Measurements from ENCODE around the gene PIMREG.
A peak's percentile ranks its signal among the peaks of the same experiment; 100 is the strongest.

The PIMREG gene

DNA sequence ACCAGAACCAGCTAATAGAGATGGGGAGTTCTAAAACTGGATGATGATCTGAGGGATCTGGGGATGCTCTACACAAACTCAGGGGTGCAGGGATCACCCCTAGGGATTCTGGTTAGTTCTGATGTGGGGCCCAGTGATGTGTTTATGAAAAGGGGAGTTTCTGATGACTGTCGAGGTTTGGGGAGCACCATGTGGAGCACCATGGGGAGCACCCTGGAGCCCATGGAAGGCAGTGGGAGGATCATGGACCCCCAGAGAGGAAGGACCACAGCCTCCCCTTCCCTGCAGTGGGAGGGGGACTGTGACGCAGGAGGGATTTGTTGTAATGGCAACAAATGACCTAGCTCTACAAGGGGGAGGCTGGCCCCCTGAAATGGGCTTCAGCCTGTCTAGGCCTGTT, 18.4 kb downstream of the PIMREG start:
- DNase-seq, result no peak

DNA sequence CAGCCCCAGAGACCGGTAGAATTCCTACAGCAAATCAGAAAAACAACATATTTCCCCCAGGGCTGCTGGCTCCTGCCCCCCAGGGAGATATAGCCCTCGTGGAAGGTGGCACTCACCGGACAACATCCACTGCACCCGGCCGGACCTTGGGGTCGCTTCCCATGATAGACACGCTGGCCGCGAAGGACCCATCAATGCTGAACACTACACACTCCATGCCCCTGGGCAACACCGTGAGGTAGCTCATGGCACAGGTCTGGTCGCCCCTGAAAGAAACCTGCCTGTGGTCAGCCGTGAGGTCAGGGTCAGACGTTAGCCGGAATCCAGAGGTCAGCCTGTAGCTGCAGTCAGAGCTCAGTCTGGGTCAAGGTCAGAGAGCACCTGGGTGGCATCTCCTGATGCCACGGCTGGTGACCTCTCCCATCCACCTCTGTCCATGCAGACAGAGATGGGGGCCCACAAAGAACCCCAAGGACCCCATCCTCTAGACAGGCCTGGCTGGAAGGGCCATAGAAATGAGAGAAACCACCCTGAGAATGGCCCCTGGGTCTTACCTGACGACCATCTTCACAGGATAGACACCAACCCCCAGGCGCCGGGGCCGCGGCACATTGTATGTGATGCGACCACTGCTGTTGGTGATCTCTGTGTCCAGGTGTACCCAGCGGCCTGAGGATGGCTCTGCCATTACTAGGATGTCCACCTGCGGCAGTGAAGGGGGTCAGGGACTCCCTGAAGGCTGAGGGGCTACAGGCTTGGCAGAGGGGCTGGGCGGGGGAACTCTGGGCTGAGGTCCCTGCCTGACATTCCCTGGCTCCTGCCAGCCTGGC, 19.6 kb downstream of the PIMREG start:
- DNase-seq, result no peak

DNA sequence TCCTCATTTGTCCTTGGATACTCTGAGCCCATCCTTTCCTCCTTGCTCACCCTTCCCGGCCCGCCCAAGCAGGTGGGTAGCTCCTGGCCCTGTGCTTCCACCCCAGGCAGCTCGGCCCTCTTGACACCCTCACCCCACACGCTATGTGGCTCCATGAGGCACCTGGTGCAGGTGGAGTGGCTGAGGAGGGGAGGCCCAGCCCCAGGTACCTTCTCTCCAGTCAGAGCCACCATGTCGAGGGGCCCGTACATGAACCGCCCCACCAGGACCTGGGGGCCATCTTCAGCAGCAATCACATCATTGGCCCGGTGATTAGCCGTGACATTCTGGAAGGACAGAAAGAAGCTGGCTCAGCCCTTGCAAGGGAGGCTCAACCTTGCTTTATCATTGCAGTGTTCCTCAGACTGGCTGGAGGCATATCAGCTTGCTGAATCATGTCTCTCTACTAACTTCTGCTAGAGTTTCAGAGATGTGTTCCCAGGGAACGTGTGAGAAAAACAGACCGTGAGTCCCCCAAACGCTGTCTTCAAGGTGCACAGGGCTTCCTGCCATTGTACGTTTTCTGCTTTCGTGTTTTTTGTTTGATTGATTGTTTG, 20.3 kb downstream of the PIMREG start:
- DNase-seq, result no peak

DNA sequence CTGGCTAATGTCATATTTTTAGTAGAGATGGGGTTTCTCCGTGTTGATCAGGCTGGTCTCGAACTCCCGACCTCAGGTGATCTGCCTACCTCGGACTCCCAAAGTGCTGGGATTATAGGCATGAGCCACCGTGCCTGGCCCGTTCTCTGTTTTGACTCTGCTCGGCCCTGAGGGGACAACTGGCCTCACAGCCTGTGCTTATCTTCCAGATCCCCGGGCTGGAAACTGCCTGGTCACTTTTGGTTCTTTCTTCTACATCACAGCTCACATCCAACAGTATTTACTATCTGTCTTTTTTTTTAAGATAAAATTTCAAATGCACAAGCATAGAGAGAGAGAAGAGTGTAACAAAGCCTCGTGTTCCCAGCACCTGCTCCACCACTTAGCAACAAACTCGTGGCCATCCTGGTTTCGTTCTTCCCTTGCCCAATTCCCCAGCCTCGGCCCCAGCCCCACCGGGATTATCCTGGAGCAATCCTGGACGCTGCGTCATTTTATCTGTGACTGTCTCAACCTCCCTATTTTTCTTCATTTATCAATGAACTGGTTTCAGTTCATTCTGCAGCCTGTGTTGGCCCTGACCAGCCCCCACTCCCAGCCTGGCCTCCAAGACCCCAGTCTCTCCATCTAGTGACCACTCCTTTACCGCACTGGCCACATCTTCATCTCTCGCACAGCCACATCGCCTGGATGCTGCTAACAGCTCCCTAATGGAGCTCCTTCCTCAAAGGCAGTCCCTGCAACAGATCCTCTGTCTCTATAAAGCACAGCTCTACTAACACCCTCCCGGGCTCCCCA, 21.1 kb downstream of the PIMREG start:
- DNase-seq, result no peak

DNA sequence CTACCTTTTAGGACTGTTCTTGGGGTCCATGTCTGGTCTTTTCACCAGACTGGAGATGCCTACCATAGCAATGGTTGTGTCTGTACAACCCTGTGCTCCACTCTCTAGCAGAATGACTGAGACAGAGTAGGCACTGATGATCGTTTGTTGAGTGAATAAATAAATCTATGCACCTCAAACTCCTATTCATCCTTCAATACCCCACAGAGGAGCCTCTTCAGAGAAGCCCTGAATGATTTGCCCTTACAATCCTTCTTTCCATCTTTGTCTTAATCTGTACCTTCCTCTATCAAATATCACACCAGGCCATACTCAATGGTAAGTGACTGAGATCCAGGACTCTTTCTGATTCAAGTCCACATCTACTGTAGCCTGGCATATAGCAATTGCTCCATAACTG, 23.3 kb downstream of the PIMREG start:
- DNase-seq, result no peak

DNA sequence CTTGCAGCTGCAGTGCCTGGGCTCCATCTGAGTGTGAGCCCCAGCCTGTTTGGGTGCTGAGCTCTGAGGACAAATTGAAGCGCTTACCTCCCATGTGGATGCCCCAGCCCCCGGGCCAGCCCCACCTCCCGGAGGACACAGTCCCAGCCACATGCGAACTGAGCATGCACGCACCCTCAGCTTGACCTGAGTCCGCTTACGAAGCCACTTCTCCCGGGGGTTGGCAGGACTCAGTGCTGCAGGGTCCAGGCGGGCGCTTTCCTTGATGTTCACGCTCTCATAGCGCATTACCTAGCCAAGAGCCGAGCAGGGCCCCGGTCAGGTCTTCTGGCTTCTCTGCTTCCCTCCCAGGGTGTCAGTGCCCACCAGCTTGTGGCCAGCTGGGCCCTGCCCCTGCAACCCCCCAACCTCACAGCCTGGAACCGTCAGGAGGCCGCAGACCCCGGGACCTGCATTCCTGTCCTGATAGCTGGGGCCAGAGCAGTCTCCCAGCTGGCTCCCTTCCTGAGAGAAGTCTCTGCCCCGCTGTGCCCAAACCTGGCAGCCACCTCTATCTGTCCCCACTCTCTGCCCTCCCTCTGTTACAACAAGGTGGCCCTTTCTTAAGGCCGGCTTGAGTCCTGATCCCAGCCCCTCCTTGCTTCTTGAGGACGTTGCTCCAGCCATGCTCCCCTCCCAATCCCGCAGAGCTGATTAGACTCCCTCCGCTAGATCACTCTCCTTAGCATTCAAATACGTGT, 24.0 kb downstream of the PIMREG start:
- no peak for DNase-seq

DNA sequence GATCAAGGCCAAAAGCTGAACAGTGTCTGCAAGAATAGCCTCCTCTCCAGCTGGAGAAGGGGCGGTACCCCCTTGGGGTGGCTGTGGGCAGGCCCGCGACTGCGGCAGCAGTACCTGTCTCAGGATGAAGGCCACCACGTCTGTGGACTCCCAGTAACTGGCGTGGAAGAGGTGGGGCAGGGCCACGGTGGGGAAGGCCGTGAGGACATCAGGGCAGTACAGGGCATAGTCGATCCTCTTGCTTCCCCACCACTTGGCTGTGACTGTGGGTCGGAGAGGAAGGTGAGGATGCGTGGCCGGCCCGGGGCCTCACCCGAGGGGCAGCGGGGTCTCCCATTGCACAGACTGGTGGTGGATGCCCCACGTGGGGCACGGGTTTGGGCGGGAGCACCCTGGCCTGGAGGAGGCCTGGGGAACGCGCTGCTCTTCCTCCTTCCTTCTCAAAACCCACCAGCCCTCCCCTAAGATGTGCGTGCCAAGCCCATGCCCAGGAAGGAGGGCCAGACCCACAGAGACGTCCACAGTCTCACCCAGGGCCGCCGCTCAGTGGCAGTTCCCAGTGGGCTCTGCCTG, 26.0 kb downstream of the PIMREG start:
- DNase-seq, result no peak

DNA sequence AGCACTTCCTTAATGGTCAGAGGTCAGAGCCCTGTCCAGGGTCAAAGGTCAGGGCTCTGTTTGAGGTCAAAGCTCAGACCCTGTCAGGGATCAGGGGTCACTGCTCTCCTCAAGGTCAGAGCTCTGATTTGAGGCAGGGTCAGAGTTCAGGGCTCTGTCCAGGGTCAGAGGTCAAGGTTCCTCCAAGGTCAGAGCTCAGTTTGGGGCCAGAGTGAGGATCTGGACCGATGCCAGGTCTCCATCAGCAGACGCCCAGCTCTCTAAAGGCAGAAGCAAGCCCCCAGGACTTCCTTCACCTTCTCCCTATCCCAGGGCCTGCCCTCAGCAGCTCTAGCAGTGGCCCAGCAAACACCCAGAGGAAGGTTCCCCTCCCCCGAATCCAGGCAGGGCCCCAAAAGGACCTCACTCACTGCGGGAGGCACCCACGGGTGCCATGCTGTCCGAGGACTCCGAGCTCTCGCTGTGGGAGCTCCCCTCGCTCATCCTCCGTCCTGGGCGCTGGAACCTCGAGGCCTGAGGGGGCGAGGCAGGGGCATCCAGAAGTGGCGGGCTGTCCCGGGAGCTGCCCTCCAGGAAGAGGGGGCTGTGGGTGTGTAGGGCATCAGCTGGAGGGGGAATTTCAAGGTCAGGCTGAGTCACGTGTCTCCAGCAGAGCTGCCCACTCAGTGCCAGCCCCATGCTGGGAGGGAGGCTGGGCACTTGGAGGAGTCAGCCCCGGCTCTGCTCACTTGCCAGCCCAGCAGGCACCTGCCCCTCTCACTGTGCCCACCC, 26.7 kb downstream of the PIMREG start:
- DNase-seq, result no peak

DNA sequence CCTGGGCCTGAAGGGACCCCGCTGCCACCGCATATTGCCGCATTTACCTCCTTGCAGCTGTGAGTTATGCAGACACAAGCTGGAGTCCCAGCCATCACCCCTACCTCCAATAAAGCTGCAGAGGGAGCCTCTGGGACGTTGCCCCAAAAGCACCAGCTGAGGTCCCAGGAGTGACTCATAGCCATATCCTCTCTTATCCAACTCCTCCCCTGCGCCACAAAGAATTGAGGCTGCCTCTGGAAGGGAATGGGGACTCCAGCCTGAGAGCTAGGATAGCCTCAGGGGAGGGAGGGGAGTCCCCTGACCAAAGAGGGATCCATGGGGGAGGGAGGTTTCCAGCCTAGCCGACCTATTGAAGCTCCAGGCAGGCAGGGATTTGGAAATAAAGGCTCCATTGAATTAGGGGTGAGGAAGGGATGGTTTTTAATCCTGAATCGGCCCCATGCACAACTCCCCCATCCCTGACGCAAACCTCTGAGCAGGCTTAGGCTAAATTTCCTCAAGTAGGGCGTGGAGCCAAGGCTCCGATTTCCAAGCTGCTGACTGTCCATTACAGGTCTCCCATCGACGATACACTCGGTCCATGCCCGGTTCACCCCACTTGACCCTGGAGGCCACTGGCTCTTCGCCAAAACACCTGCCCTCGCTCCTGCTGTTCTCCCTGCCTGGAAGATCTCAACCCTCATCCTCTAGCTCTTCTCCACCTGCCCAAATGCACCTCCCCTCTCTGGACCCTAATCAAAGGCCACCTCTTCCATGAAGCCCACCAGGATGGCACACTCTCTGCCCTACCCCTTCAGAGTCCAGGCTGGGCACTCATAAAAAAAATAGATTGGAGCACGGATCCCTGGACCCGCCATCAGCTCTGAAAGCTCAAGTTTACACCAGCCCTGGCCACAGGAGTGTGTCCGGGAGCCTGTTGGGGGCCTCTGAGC, 27.5 kb downstream of the PIMREG start:
- DNase-seq, result peak; percentile 79

DNA sequence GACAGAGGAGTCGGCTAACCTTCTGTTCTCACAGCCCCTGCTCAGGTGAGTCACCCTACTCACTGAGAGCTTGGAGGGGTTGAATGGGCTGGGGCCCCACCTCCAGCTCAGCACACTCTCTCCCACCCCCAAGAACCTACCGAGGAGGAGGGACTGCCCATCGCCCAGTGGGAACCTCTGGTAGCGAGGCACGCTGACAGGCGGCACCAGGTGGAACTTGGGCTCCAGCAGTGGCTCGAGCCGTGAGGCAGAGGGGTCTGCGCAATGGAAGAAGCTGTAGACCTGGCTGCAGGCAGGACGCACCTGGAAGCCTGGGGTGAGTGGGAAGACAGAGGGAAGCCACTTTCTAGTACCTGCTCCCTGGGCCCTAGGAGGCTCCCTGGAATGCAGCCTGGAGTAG, 28.3 kb downstream of the PIMREG start:
- DNase-seq, result no peak

DNA sequence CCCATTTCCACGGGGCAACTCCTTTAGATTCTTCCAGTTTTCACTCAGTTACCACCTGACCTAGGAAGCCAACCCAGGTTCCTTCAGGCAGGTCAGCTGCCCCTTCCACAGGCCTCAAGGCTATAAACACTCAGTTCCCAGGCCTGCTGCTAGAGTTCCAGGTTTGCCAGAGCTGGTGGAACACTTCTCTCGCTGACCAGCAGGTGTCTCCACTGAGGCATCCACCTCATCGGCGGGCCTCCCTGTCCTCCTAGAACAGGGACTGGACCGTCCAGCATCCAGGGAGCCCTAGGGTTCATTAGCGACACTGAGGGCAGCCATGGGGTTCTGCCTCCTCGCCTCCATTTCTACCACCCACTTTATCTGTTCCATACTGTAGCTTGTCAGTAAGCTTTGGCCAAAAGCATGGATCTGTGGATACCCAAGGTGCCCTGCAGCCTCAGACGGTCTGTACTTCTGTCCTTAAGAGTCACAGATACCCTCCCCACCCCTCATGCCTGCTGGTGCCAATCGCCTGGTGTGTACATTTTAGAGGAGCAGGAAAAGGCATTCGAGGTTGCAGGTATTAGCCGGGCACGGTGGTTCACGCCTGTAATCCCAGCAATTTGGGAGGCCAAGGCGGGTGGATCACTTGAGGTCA, 29.0 kb downstream of the PIMREG start:
- DNase-seq, result peak; percentile 70

DNA sequence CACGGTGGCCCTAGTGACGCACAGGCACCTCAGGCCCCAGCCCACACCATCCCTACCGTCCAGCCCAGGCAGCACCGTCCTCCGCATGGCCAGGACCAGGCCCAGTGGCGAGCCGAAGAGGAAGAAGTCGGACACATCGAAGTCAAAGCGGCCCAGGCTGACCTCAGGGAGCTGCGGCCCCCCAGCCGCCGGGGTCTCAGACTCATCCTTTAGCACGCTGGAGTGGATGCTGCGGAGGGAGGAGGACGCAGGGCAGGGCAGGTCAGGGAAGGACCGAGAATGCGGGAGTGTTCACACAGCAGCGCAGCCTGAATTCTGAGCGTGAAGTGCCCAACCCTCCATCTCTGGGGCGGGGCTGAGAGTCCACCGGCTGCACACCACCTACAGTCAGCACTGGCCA, 30.1 kb downstream of the PIMREG start:
- no peak for DNase-seq

DNA sequence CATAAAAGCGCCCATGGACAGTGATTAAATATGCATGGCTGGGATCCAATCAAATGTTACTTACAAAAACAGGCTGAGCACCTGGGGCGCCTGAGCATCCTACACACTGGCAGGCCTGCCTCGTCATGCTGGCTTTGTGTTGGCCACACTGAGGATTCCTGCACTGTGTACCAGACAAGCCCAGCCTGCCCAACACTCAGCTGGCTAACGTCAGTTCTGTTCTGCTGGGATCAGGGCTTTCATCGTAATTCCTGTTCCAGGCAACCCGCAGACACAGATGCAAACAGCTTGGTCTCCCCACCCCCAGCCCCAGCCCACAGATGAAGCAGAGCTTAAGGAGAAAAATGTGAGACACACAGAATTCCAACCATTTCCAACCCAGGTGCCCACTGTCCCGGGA, 30.7 kb downstream of the PIMREG start:
- no peak for DNase-seq

DNA sequence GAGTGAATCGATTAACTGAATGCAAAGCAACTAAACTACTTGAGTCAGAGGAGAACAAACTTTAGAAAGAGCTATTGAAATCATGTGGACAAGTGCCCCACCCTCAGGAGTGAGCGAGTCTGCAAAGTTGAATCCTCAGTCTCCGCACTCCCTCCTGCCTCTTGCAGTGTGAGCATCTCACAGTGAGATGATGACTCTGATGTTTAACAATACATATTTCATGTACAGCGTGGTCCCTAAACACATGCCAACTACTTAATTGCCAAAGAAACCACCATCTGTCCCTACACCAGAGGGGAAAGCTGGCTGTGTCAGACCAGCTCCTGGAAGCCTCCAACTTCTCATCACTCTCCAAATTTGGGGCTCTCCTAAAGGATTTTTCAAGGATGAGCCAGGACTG, 31.2 kb downstream of the PIMREG start:
- DNase-seq, result no peak

DNA sequence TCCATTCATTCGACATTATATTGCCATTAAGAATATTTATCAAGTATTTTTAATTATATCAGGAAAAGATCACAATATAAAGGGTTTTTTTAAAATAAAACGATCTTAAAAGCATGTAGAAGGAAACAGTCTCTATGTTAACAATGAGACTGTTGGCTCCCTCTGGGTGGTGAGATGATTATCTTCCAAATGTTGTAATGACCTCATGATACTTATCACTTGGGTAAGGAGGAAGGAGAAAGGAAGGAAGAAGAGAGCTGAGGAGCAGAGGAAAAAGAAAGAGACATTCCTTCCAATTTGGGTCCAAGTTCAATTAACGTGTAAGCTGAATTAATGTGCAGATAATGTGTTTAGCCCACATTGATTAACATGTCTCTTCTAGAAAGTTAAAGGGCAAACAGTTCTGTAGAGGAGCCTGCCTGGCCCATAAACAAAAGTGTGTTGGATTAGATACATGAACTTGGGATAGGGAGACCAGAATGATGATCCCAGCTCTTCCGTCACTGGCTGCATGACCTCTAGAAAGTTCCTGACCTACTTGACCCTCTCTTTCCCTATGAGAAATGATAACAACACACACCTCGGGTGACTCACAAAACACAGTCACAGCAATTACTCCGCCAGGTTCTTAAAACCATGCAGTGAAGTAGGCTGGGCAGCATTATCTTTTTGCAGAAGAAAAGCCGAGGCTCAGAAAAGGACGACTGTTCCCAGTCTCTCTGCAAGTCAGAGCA, 32.0 kb downstream of the PIMREG start:
- DNase-seq, result no peak

DNA sequence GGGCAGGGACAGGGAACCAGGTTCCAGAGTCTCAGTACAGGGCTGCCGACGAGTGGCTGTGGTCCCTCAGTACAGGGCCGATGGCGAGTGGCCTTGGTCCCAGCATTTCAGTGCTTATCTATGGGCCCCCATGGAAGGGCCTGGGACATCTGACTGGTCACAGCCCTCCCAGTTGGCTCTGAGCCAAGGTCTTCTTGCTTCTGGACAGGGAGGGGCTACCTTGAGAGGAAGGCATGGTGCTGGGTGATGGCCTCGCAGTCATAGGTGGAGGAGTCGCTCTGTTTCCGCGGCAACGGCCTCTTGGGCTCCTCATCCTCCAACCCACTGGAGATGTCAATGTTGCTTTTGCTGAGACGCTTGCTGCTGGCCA, 32.5 kb downstream of the PIMREG start:
- no peak for DNase-seq

DNA sequence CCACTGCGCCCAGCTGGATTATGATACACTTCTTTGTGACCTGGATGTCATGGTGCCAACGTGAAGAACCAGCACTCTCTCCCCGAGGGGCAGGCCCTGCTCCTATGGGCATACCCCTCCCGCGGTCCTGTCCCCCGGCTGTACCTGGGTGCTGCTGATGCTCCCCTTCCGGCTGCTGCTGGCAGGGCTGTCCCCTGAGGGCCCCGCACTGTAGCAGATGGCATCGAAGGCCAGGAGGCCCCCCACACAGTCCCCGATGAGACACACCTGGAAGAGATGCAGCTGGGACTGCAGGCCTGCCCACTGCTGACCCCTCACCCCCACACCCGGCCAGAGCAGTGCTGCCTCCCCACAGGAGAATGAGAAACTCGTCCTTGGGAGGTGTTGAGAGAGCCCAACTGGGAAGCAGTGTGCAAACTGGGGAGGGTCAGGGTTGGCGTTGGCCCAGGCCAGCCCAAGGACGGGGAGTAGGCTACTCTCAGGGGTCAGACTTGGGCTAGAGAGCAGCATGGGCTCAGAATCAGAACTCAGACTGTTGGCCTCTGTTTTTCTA, 33.7 kb downstream of the PIMREG start:
- DNase-seq, result no peak

DNA sequence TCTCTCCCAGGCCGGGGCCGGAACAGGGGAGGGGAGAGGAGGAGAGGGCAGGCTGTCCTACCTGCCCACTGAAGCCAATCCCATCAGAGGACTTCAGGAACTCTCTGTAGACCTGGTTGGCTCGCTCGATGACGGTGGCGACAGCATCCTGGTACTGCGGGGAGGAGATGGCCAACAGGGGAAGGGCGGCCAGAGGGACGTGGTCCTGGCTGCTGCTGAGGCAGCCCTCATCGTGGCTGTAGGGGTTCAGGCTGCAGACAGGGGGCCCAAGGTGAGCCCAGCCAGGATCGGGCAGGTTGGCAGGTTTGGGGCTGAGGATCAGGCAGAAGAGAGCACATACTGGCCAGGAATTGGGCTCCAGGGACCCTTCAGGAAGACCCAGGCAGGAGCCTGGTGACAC, 34.2 kb downstream of the PIMREG start:
- no peak for DNase-seq

DNA sequence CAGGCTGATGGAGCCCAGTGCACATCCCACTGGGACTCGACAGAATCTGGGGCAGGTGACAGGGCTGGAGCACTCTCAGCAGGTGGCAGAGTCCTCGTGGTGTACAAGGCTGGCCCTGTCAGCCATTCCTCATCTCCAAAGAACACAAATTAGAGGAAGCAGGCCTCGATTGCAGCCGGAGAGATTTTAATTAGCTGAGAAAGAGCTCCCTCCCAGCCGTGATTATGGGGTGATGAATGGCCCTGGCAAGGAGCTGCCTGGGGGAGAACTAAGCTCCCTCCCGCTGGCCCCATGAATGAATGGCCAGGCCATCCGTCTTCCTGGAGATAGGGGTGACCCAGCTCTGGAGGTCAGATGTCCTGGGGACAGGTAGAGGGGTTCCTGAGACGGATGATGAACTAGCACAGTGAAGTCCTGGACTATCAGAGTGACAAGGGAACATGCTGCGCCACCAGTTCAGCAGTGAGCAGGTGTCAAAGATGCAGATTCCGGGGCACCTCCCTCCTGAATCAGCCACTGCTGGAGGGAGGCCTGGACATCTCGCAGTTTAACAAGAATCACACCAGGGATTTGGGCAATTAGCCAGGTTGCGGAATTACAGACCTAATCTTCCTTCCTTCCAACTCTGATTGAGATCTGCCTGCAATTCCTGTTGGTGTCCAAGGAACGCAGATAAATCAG, 35.5 kb downstream of the PIMREG start:
- DNase-seq, result no peak

All from HCEC 1CT (cell line).